ENCODE results near the gene ALG9.

DNA sequence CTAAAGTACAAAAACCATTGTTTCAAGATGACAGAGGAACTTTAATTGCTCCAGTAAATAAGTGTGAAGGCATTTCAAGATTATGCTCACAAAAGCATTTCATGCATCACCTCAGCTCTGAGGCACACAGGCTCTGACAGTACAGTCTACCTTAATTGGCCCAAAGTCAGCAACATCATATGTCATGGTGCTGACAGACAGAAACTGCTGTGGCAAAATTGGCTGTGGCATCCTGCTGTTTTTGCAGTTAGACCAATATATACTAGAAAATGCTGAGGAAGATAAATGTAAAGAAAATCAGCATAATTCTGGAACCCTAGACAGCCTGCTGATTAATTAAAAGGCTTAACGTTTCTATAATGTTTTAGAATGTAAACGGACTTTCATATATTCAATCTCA, 70.2 kb downstream of the ALG9 start:
- TF ChIP-seq CTCF (conservative IDR thresholded peaks at IDR 0.05) (no peak), EZH2 (IDR thresholded peaks at IDR 0.05; ENCODE audit: low read depth) (no peak)
